ENCODE results near the gene IER5L.
"Not testable (repeated sequence)": the region's sequence is repeated elsewhere in the genome, so short reads cannot be mapped to it uniquely, and the experiment has no call there.

IER5L gene

GRCh38 chr9:129197978-129198318, 19.9 kb upstream of the IER5L start:
- DNase-seq (no peak), ATAC-seq (replicated peaks) (no peak)
- Mint-ChIP-seq H3K27me3 (peaks cover 31 to 58% of the 10 kb centered on the region in 2 donors), H3K27ac (no peak overlapping the region), H3K36me3 (no peaks in the 10 kb centered on the region), H3K4me1 (peaks cover 0 to 6% of the 10 kb centered on the region in 2 donors), H3K9me3 (peaks cover 0 to 1% of the 10 kb centered on the region in 2 donors), H3K4me3 (no peak overlapping the region)

- H3K27ac Mint-ChIP-seq; H3K4me1 Mint-ChIP-seq; H3K9me3 Mint-ChIP-seq; DNase-seq; H3K36me3 Mint-ChIP-seq; ATAC-seq (replicated peaks); H3K4me3 Mint-ChIP-seq: not testable (repeated sequence)
- peaks cover 35 to 64% of the 10 kb centered on the region in 2 donors for H3K27me3 Mint-ChIP-seq
These were observed 19.0 kb upstream of the IER5L start for GRCh38 chr9:129197045-129197444.

- ATAC-seq (replicated peaks) (no peak), DNase-seq (no peak)
- peaks cover 35 to 71% of the 10 kb centered on the region in 2 donors for H3K27me3 Mint-ChIP-seq
- no peak overlapping the region for H3K27ac Mint-ChIP-seq
- H3K4me3 Mint-ChIP-seq, result no peak overlapping the region
- peaks cover 0 to 1% of the 10 kb centered on the region in 2 donors for H3K9me3 Mint-ChIP-seq
- H3K4me1 Mint-ChIP-seq, result no peaks in the 10 kb centered on the region
- no peaks in the 10 kb centered on the region for H3K36me3 Mint-ChIP-seq
These were observed 17.5 kb upstream of the IER5L start for GRCh38 chr9:129195606-129196005.

- Mint-ChIP-seq H3K27me3 (peaks cover 35 to 70% of the 10 kb centered on the region in 2 donors), H3K27ac (no peak overlapping the region), H3K4me3 (no peak overlapping the region), H3K9me3 (no peaks in the 10 kb centered on the region), H3K4me1 (no peaks in the 10 kb centered on the region), H3K36me3 (no peaks in the 10 kb centered on the region)
- DNase-seq, result no peak
- ATAC-seq (replicated peaks), result no peak
These were observed 16.2 kb upstream of the IER5L start for GRCh38 chr9:129194221-129194620.

GRCh38 chr9:129193655-129194054, 15.6 kb upstream of the IER5L start:
- Mint-ChIP-seq H3K36me3 (no peaks in the 10 kb centered on the region), H3K27ac (no peak overlapping the region), H3K4me1 (no peaks in the 10 kb centered on the region), H3K4me3 (no peak overlapping the region), H3K27me3 (peaks cover 34 to 65% of the 10 kb centered on the region in 2 donors), H3K9me3 (no peaks in the 10 kb centered on the region)
- no peak for DNase-seq
- ATAC-seq (replicated peaks), result no peak

- Mint-ChIP-seq H3K4me1 (no peaks in the 10 kb centered on the region), H3K27me3 (peaks cover 23 to 42% of the 10 kb centered on the region in 2 donors), H3K4me3 (no peak overlapping the region), H3K27ac (no peak overlapping the region), H3K36me3 (no peaks in the 10 kb centered on the region), H3K9me3 (peaks cover 0 to 3% of the 10 kb centered on the region in 2 donors)
- no peak for DNase-seq
- no peak for ATAC-seq (replicated peaks)
These were observed 13.2 kb upstream of the IER5L start for GRCh38 chr9:129191234-129191633.

GRCh38 chr9:129189971-129190370, 11.9 kb upstream of the IER5L start:
- ATAC-seq (replicated peaks); H3K4me1 Mint-ChIP-seq; DNase-seq; H3K9me3 Mint-ChIP-seq; H3K27ac Mint-ChIP-seq; H3K4me3 Mint-ChIP-seq; H3K36me3 Mint-ChIP-seq: not testable (repeated sequence)
- H3K27me3 Mint-ChIP-seq, result peaks cover 27 to 40% of the 10 kb centered on the region in 2 donors

- ATAC-seq (replicated peaks), result no peak
- Mint-ChIP-seq H3K4me3 (no peak overlapping the region), H3K36me3 (no peaks in the 10 kb centered on the region), H3K27me3 (peaks cover 11 to 24% of the 10 kb centered on the region in 2 donors), H3K27ac (no peak overlapping the region), H3K9me3 (peaks cover 0 to 3% of the 10 kb centered on the region in 2 donors), H3K4me1 (no peaks in the 10 kb centered on the region)
- no peak for DNase-seq
These were observed 9.0 kb upstream of the IER5L start for GRCh38 chr9:129187042-129187441.

GRCh38 chr9:129185991-129186390, 7.9 kb upstream of the IER5L start:
- Mint-ChIP-seq H3K4me3 (no peak overlapping the region), H3K9me3 (peaks cover 0 to 3% of the 10 kb centered on the region in 2 donors), H3K27me3 (peaks cover 21 to 28% of the 10 kb centered on the region in 2 donors), H3K27ac (no peak overlapping the region), H3K4me1 (no peaks in the 10 kb centered on the region), H3K36me3 (no peaks in the 10 kb centered on the region)
- no peak for ATAC-seq (replicated peaks)
- no peak for DNase-seq

GRCh38 chr9:129185402-129185801, 7.3 kb upstream of the IER5L start:
- Mint-ChIP-seq H3K9me3 (peaks cover 0 to 3% of the 10 kb centered on the region in 2 donors), H3K27me3 (peaks cover 21 to 28% of the 10 kb centered on the region in 2 donors), H3K4me3 (no peak overlapping the region), H3K36me3 (no peaks in the 10 kb centered on the region), H3K27ac (no peak overlapping the region), H3K4me1 (no peaks in the 10 kb centered on the region)
- no peak for DNase-seq
- ATAC-seq (replicated peaks), result no peak

GRCh38 chr9:129184596-129185122, 6.6 kb upstream of the IER5L start:
- Mint-ChIP-seq H3K4me1 (no peaks in the 10 kb centered on the region), H3K27ac (no peak overlapping the region), H3K4me3 (no peak overlapping the region), H3K9me3 (peaks cover 0 to 3% of the 10 kb centered on the region in 2 donors), H3K27me3 (peaks cover 21 to 33% of the 10 kb centered on the region in 2 donors), H3K36me3 (no peaks in the 10 kb centered on the region)
- DNase-seq, result no peak
- no peak for ATAC-seq (replicated peaks)

GRCh38 chr9:129184219-129184524, 6.1 kb upstream of the IER5L start:
- Mint-ChIP-seq H3K27me3 (peaks cover 21 to 37% of the 10 kb centered on the region in 2 donors), H3K4me1 (no peaks in the 10 kb centered on the region), H3K4me3 (no peak overlapping the region), H3K27ac (no peak overlapping the region), H3K36me3 (no peaks in the 10 kb centered on the region), H3K9me3 (peaks cover 0 to 3% of the 10 kb centered on the region in 2 donors)
- no peak for ATAC-seq (replicated peaks)
- no peak for DNase-seq

- peaks cover 0 to 3% of the 10 kb centered on the region in 2 donors for H3K9me3 Mint-ChIP-seq
- H3K4me3 Mint-ChIP-seq, result no peak overlapping the region
- H3K27ac Mint-ChIP-seq, result no peak overlapping the region
- H3K27me3 Mint-ChIP-seq, result peaks cover 25 to 42% of the 10 kb centered on the region in 2 donors
- DNase-seq (no peak), ATAC-seq (replicated peaks) (peak in 1 of 2 donors; percentile 18)
- H3K36me3 Mint-ChIP-seq, result no peaks in the 10 kb centered on the region
- H3K4me1 Mint-ChIP-seq, result peaks cover 2 to 3% of the 10 kb centered on the region in 2 donors
These were observed 5.6 kb upstream of the IER5L start for GRCh38 chr9:129183495-129184218.

GRCh38 chr9:129182625-129183494, 4.8 kb upstream of the IER5L start:
- Mint-ChIP-seq H3K9me3 (peaks cover 0 to 3% of the 10 kb centered on the region in 2 donors), H3K27ac (no peak overlapping the region), H3K36me3 (no peaks in the 10 kb centered on the region), H3K4me3 (no peak overlapping the region), H3K27me3 (peaks cover 25 to 42% of the 10 kb centered on the region in 2 donors), H3K4me1 (peaks cover 2 to 10% of the 10 kb centered on the region in 2 donors)
- no peak for DNase-seq
- peak in 1 of 2 donors; percentile 23 for ATAC-seq (replicated peaks)
